HepG2 (cell line): ENCODE results near the gene EWSR1. TPM values are rescaled to one million over a fixed set of nuclear protein-coding genes. Genes with fewer than 3 reads are reported as not detected.

Experiments used
- CBX2 ChIP-seq, 2 experiments: fragments of 200-600 bp in 1 of 2; sonication (generic); formaldehyde crosslinking in 1 of 2; IDR thresholded peaks; 2 replicates each; pipeline versions ENCODE4 v1.7.0 to v1.8.1; 2018 to 2022; ENCODE audit warnings: low read depth in 2 of 2, low read length in 1 of 2, mild to moderate bottlenecking in 1 of 2, missing genetic modification reagents in 1 of 2
- GATAD2A ChIP-seq: IDR thresholded peaks from 2 replicates; pipeline ENCODE4 v1.6.1; 2016
- JUNB ChIP-seq: sonication (generic); formaldehyde crosslinking; IDR thresholded peaks from 2 replicates; pipeline ENCODE4 v1.8.0; 2022; ENCODE audit warnings: missing genetic modification reagents, mild to moderate bottlenecking, borderline replicate concordance
- KAT2B ChIP-seq: fragments of 150-350 bp; IDR thresholded peaks from 2 replicates; pipeline ENCODE4 v1.6.1; 2014; ENCODE audit warnings: low read depth, low read length, borderline replicate concordance
- MIER2 ChIP-seq: IDR thresholded peaks from 2 replicates; pipeline ENCODE4 v1.6.1; 2016; ENCODE audit warnings: missing biosample characterization, missing genetic modification reagents
- PHF21A ChIP-seq: sonication (generic); formaldehyde crosslinking; IDR thresholded peaks from 2 replicates; pipeline ENCODE4 v1.5.0; 2020; ENCODE audit warnings: mild to moderate bottlenecking, missing genetic modification reagents
- REXO4 ChIP-seq: sonication (generic); formaldehyde crosslinking; IDR thresholded peaks from 2 replicates; pipeline ENCODE4 v1.8.0; 2022; ENCODE audit warnings: missing genetic modification reagents, mild to moderate bottlenecking, borderline replicate concordance
- SIX4 ChIP-seq: sonication (generic); formaldehyde crosslinking; IDR thresholded peaks from 2 replicates; pipeline ENCODE4 v1.4.0; 2020; ENCODE audit warnings: missing genetic modification reagents
- TARDBP ChIP-seq: sonication (generic); formaldehyde crosslinking; IDR thresholded peaks from 2 replicates; pipeline ENCODE4 v1.8.0; 2022; ENCODE audit warnings: mild to moderate bottlenecking, missing genetic modification reagents
- TIGD3 ChIP-seq: sonication (generic); formaldehyde crosslinking; IDR thresholded peaks from 2 replicates; pipeline ENCODE4 v1.5.1; 2020; ENCODE audit warnings: mild to moderate bottlenecking, missing genetic modification reagents, borderline replicate concordance
- TMF1 ChIP-seq: sonication (generic); formaldehyde crosslinking; IDR thresholded peaks from 2 replicates; pipeline ENCODE4 v1.8.1; 2022; ENCODE audit warnings: low read depth, missing genetic modification reagents
- ZFAT ChIP-seq: sonication (generic); formaldehyde crosslinking; conservative IDR thresholded peaks from 2 replicates; pipeline ENCODE4 v1.8.1; 2023; ENCODE audit warnings: missing genetic modification reagents, inconsistent platforms
- ZKSCAN5 ChIP-seq: sonication (generic); formaldehyde crosslinking; IDR thresholded peaks from 2 replicates; pipeline ENCODE4 v1.5.1; 2020; ENCODE audit warnings: mild to moderate bottlenecking, missing genetic modification reagents
- ZMYM3 ChIP-seq: sonication (generic); formaldehyde crosslinking; IDR thresholded peaks from 2 replicates; pipeline ENCODE4 v1.5.1; 2020; ENCODE audit warnings: mild to moderate bottlenecking, missing genetic modification reagents
- ZNF501 ChIP-seq: sonication (generic); formaldehyde crosslinking; IDR thresholded peaks from 2 replicates; pipeline ENCODE4 v1.5.1; 2020; ENCODE audit warnings: mild to moderate bottlenecking, moderate library complexity, missing genetic modification reagents
- ZNF557 ChIP-seq: sonication (generic); formaldehyde crosslinking; IDR thresholded peaks from 2 replicates; pipeline ENCODE4 v1.4.0; 2020; ENCODE audit warnings: missing genetic modification reagents
- ZNF7 ChIP-seq: IDR thresholded peaks from 2 replicates; pipeline ENCODE4 v1.6.1; 2016; ENCODE audit warnings: missing biosample characterization, missing genetic modification reagents
- ZNF879 ChIP-seq: sonication (generic); formaldehyde crosslinking; IDR thresholded peaks from 2 replicates; pipeline ENCODE4 v1.8.1; 2023; ENCODE audit warnings: missing genetic modification reagents
- ZSCAN21 ChIP-seq: sonication (generic); formaldehyde crosslinking; IDR thresholded peaks from 2 replicates; pipeline ENCODE4 v1.8.0; 2022; ENCODE audit warnings: mild to moderate bottlenecking, missing genetic modification reagents, moderate library complexity, borderline replicate concordance
- polyA plus RNA-seq, 8 experiments: library from polyadenylated mRNA; depleted of rRNA in 3 of 8; stranded (reverse) in 7 of 8; unstranded in 1 of 8; fragments of >200 nt; fragmentation: Illumina TruSeq in 4 of 8; extraction: Trizol in 4 of 8; gene quantifications; 2 replicates each; pipeline versions ENCODE4 v1.2.1 to v1.2.3, GENCODE V29; 2011 to 2016; ENCODE audit warnings: low read depth in 4 of 8, missing spikeins in 1 of 8, mixed read lengths in 1 of 8; ENCODE audit not compliant: insufficient read depth in 1 of 8
- total RNA-seq, 5 experiments: library from RNA; depleted of rRNA; stranded (reverse); fragments of >200 nt; fragmentation: Illumina TruSeq; extraction: Trizol; gene quantifications; 2 replicates each; pipeline ENCODE4 v1.2.3, GENCODE V29; 2016; ENCODE audit warnings: low read depth in 1 of 5
- TF ChIP-seq, protein P1 (sequence below): sonication (generic); formaldehyde crosslinking; IDR thresholded peaks from 2 replicates; pipeline ENCODE4 v1.4.0; 2020; ENCODE audit warnings: mild to moderate bottlenecking, missing genetic modification reagents
- TF ChIP-seq, protein P2 (sequence below): IDR thresholded peaks from 2 replicates; pipeline ENCODE4 v1.6.1; 2016; ENCODE audit warnings: missing compliant biosample characterization, missing genetic modification reagents, borderline replicate concordance
- TF ChIP-seq, protein P3 (sequence below): sonication (generic); formaldehyde crosslinking; IDR thresholded peaks from 2 replicates; pipeline ENCODE4 v1.5.1; 2020; ENCODE audit warnings: mild to moderate bottlenecking, missing genetic modification reagents

Gene EWSR1
- total and polyA plus RNA-seq, 2 of the 13 experiments (the other 11 are each of a cell fraction or from before 2014, with no cell fraction given): 211 to 326 TPM

DNA sequence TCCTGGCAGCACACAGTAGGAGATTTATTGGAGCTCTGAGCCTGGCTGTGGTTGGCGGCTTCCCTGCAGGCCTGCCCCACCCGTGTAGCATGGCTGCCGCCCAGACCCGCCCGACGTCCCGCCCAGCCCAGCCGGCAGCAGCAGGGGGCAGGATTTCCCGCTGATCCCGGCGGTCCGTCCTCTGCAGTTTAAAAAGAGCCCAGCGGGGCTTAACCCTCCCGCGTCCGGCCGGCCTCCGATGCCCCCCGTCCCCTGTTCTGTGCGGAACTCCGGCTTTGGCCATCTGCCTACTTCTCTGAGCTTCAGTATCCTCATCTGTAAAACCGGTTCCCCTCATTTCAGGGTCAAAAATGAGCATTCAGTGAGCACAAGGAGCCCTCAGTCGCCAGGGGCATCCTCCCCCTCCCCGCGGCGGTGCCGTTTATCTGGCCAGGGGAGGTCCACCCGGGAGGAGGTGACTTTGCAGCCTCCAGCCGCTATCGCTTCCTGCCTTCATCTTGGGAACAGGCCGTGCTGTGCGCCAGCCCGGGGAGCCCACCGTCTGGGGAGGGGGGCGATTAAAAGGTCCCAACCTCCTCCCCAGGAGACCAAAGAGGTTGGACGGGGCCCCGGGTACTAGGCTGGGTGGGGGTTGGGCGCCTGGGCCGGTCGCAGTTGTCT lies 38.2 kb downstream of the EWSR1 start, which contains the start of gene GAS2L1 (continued):
- no peak for TF ChIP-seq TIGD3 (CRISPR knock-in tag)
- no peak for TF ChIP-seq ZFAT (CRISPR knock-in tag)
- TF ChIP-seq ZNF7 (CRISPR knock-in tag): no peak
- peak; percentile 75 for TF ChIP-seq PHF21A (CRISPR knock-in tag)
- TF ChIP-seq REXO4 (CRISPR knock-in tag): no peak
- no peak for TF ChIP-seq CBX2 (IDR thresholded peaks at IDR 0.05; ENCODE audit: low read depth, low read length)
- TF ChIP-seq CBX2 (CRISPR knock-in tag; IDR thresholded peaks at IDR 0.05; ENCODE audit: low read depth): no peak
- TF ChIP-seq TMF1 (CRISPR knock-in tag): peak; percentile 24; the same call in 1 of the 2 replicates
- TF ChIP-seq, protein P1, sequence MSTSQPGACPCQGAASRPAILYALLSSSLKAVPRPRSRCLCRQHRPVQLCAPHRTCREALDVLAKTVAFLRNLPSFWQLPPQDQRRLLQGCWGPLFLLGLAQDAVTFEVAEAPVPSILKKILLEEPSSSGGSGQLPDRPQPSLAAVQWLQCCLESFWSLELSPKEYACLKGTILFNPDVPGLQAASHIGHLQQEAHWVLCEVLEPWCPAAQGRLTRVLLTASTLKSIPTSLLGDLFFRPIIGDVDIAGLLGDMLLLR (CRISPR knock-in tag): peak; percentile 66; the same call in 1 of the 2 replicates
- 0 out of 2 replicates have a peak, but pooled peaks have one; percentile 12 for TF ChIP-seq GATAD2A
- TF ChIP-seq MIER2: 0 out of 2 replicates have a peak, but pooled peaks have one; percentile 15
- TF ChIP-seq, protein P2, sequence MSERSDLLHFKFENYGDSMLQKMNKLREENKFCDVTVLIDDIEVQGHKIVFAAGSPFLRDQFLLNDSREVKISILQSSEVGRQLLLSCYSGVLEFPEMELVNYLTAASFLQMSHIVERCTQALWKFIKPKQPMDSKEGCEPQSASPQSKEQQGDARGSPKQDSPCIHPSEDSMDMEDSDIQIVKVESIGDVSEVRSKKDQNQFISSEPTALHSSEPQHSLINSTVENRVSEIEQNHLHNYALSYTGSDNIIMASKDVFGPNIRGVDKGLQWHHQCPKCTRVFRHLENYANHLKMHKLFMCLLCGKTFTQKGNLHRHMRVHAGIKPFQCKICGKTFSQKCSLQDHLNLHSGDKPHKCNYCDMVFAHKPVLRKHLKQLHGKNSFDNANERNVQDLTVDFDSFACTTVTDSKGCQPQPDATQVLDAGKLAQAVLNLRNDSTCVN (CRISPR knock-in tag): no peak
- TF ChIP-seq ZNF501 (CRISPR knock-in tag): peak; percentile 56; the same call in 1 of the 2 replicates
- TF ChIP-seq TARDBP (CRISPR knock-in tag): peak; percentile 47; the same call in 1 of the 2 replicates
- no peak for TF ChIP-seq KAT2B
- no peak; the same call in 1 of the 2 replicates for TF ChIP-seq ZKSCAN5 (CRISPR knock-in tag)
- 0 out of 2 replicates have a peak, but pooled peaks have one; percentile 44 for TF ChIP-seq ZMYM3 (CRISPR knock-in tag)
- TF ChIP-seq, protein P3, sequence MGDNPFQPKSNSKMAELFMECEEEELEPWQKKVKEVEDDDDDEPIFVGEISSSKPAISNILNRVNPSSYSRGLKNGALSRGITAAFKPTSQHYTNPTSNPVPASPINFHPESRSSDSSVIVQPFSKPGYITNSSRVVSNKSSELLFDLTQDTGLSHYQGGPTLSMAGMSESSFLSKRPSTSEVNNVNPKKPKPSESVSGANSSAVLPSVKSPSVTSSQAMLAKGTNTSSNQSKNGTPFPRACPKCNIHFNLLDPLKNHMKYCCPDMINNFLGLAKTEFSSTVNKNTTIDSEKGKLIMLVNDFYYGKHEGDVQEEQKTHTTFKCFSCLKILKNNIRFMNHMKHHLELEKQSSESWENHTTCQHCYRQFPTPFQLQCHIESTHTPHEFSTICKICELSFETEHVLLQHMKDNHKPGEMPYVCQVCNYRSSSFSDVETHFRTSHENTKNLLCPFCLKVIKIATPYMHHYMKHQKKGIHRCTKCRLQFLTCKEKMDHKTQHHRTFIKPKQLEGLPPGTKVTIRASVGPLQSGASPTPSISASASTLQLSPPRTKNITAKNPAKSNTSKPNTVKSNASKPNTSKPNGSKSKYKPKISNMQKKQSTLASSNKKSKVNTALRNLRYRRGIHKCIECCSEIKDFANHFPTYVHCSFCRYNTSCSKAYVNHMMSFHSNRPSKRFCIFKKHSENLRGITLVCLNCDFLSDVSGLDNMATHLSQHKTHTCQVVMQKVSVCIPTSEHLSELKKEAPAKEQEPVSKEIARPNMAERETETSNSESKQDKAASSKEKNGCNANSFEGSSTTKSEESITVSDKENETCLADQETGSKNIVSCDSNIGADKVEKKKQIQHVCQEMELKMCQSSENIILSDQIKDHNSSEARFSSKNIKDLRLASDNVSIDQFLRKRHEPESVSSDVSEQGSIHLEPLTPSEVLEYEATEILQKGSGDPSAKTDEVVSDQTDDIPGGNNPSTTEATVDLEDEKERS: no peak; the same call in 1 of the 2 replicates
- TF ChIP-seq SIX4 (CRISPR knock-in tag): no peak
- peak; percentile 43; the same call in 1 of the 2 replicates for TF ChIP-seq ZSCAN21 (CRISPR knock-in tag)
- no peak for TF ChIP-seq ZNF557 (CRISPR knock-in tag)
- TF ChIP-seq JUNB: no peak
- no peak for TF ChIP-seq ZNF879 (CRISPR knock-in tag)
